ENCODE measurements around the gene SLC15A2. TPM values are rescaled to one million over a fixed set of nuclear protein-coding genes. Genes with fewer than 3 reads are reported as not detected.
"Not testable (repeated sequence)": the region's sequence is repeated elsewhere in the genome, so short reads cannot be mapped to it uniquely, and the experiment has no call there.

Gene SLC15A2
- total RNA-seq, 1 donor from 2014 or later, result 0.63 TPM

GRCh38 chr3:121914081-121914998, 20.1 kb downstream of the SLC15A2 start:
- Histone ChIP-seq H3K27me3 (ENCODE audit: control insufficient read depth, insufficient read depth, low read length) (no peaks in the 10 kb centered on the region), H3K4me3 (ENCODE audit: low read depth, low read length) (no peak overlapping the region), H3K36me3 (ENCODE audit: control insufficient read depth, insufficient read depth, low read length) (no peaks in the 10 kb centered on the region)
- no peak for DNase-seq (ENCODE audit: low read depth)
- TF ChIP-seq CTCF (IDR thresholded peaks at IDR 0.05; ENCODE audit: insufficient read depth, low read length, poor library complexity, severe bottlenecking), result no peak

GRCh38 chr3:121916189-121916588, 22.0 kb downstream of the SLC15A2 start:
- no peak for DNase-seq (ENCODE audit: low read depth)
- no peak overlapping the region for H3K4me3 ChIP-seq (ENCODE audit: low read depth, low read length)
- H3K36me3 ChIP-seq (ENCODE audit: control insufficient read depth, insufficient read depth, low read length), result no peaks in the 10 kb centered on the region
- TF ChIP-seq CTCF (IDR thresholded peaks at IDR 0.05; ENCODE audit: insufficient read depth, low read length, poor library complexity, severe bottlenecking), result no peak
- H3K27me3 ChIP-seq (ENCODE audit: control insufficient read depth, insufficient read depth, low read length), result no peaks in the 10 kb centered on the region

- H3K27me3 ChIP-seq (ENCODE audit: control insufficient read depth, insufficient read depth, low read length), result no peaks in the 10 kb centered on the region
- TF ChIP-seq CTCF (IDR thresholded peaks at IDR 0.05; ENCODE audit: insufficient read depth, low read length, poor library complexity, severe bottlenecking), result no peak
- no peak overlapping the region for H3K4me3 ChIP-seq (ENCODE audit: low read depth, low read length)
- no peak for DNase-seq (ENCODE audit: low read depth)
- no peaks in the 10 kb centered on the region for H3K36me3 ChIP-seq (ENCODE audit: control insufficient read depth, insufficient read depth, low read length)
Measured at GRCh38 chr3:121918779-121919483, 24.7 kb downstream of the SLC15A2 start.

- DNase-seq (ENCODE audit: low read depth), result no peak
- no peak overlapping the region for H3K4me3 ChIP-seq (ENCODE audit: low read depth, low read length)
- no peaks in the 10 kb centered on the region for H3K36me3 ChIP-seq (ENCODE audit: control insufficient read depth, insufficient read depth, low read length)
- no peak for TF ChIP-seq CTCF (IDR thresholded peaks at IDR 0.05; ENCODE audit: insufficient read depth, low read length, poor library complexity, severe bottlenecking)
- H3K27me3 ChIP-seq (ENCODE audit: control insufficient read depth, insufficient read depth, low read length), result no peaks in the 10 kb centered on the region
Measured at GRCh38 chr3:121924734-121925133, 30.5 kb downstream of the SLC15A2 start.

- H3K36me3 ChIP-seq (ENCODE audit: control insufficient read depth, insufficient read depth, low read length), result no peaks in the 10 kb centered on the region
- H3K4me3 ChIP-seq (ENCODE audit: low read depth, low read length), result no peak overlapping the region
- no peaks in the 10 kb centered on the region for H3K27me3 ChIP-seq (ENCODE audit: control insufficient read depth, insufficient read depth, low read length)
- DNase-seq (ENCODE audit: low read depth), result no peak
- TF ChIP-seq CTCF (IDR thresholded peaks at IDR 0.05; ENCODE audit: insufficient read depth, low read length, poor library complexity, severe bottlenecking), result no peak
Measured at GRCh38 chr3:121926380-121926779, 32.2 kb downstream of the SLC15A2 start.

- H3K27me3 ChIP-seq (ENCODE audit: control insufficient read depth, insufficient read depth, low read length); H3K36me3 ChIP-seq (ENCODE audit: control insufficient read depth, insufficient read depth, low read length); DNase-seq (ENCODE audit: low read depth); H3K4me3 ChIP-seq (ENCODE audit: low read depth, low read length): not testable (repeated sequence)
Measured at GRCh38 chr3:121938141-121938855, 44.1 kb downstream of the SLC15A2 start.

Measured in kidney epithelial cell (primary cell).